Adipose tissue (tissue), 3 donors: ENCODE measurements around the gene NTM. TPM values are rescaled to one million over a fixed set of nuclear protein-coding genes. Genes with fewer than 3 reads are reported as not detected.

Source experiments
- H3K27ac ChIP-seq: one replicate; pipeline ENCODE4 v1.5.1; 2013; ENCODE audit warnings: low read depth, low read length
- WGBS, 3 donors: extraction: QIAGEN DNeasy Blood & Tissue Kit; methylation state at CpG; one replicate each; pipeline ENCODE4 v1.1.7; 2013; 5-methylcytosine and 5-hydroxymethylcytosine counted together
- polyA plus RNA-seq, 3 donors: library from polyadenylated mRNA; stranded (reverse); fragments of 200-250 nt; gene quantifications; one replicate each; pipeline ENCODE4 v1.2.3, GENCODE V29; 2013
- donor health status: healthy with polysubstance abuse.
- donor health status: Bipolar disorder and iron deficiency.
- donor health status: healthy.

The NTM gene
- polyA plus RNA-seq, 3 donors: 0.22 to 2.2 (median 1.6) TPM

- H3K27ac ChIP-seq: no peak overlapping the region
- 60 to 65% (median 62%) methylated on average over 15 of the region's 15 CpGs for WGBS, 3 donors
Observed at GRCh38 chr11:132174362-132175255, 804.2 kb downstream of the NTM start.

- WGBS, 3 donors: 3 to 17% (median 16%) methylated on average over 1 of the region's 1 CpG
- no peak overlapping the region for H3K27ac ChIP-seq
Observed at GRCh38 chr11:132177106-132177505, 806.7 kb downstream of the NTM start.

GRCh38 chr11:132184079-132184478 lies 813.7 kb downstream of the NTM start:
- 58 to 60% (median 60%) methylated on average over 4 of the region's 4 CpGs for WGBS, 3 donors
- H3K27ac ChIP-seq: no peak overlapping the region

GRCh38 chr11:132185726-132186592 lies 815.5 kb downstream of the NTM start:
- H3K27ac ChIP-seq: no peak overlapping the region
- whole genome bisulfite sequencing, 3 donors: 72 to 81% (median 80%) methylated on average over 12 of the region's 12 CpGs

- no peak overlapping the region for H3K27ac ChIP-seq
- 56 to 61% (median 59%) methylated on average over 6 of the region's 6 CpGs for WGBS, 3 donors
Observed at GRCh38 chr11:132186699-132187098, 816.3 kb downstream of the NTM start.

GRCh38 chr11:132187386-132187785 lies 817.0 kb downstream of the NTM start:
- no peak overlapping the region for H3K27ac ChIP-seq
- WGBS, 3 donors: 71 to 91% (median 88%) methylated on average over 4 of the region's 4 CpGs

GRCh38 chr11:132187814-132188213 lies 817.4 kb downstream of the NTM start:
- 84 to 88% (median 86%) methylated on average over 4 of the region's 4 CpGs for WGBS, 3 donors
- H3K27ac ChIP-seq: no peak overlapping the region

GRCh38 chr11:132196928-132197327 lies 826.5 kb downstream of the NTM start:
- WGBS, 3 donors: 90 to 96% (median 95%) methylated on average over 1 of the region's 1 CpG
- no peak overlapping the region for H3K27ac ChIP-seq

GRCh38 chr11:132200353-132200936 lies 830.0 kb downstream of the NTM start:
- H3K27ac ChIP-seq: no peak overlapping the region
- 65 to 77% (median 68%) methylated on average over 6 of the region's 6 CpGs for WGBS, 3 donors

GRCh38 chr11:132202621-132203020 lies 832.2 kb downstream of the NTM start:
- no peak overlapping the region for H3K27ac ChIP-seq
- WGBS, 3 donors: 65 to 85% (median 83%) methylated on average over 3 of the region's 3 CpGs

- 85 to 92% (median 92%) methylated on average over 4 of the region's 4 CpGs for WGBS, 3 donors
- no peak overlapping the region for H3K27ac ChIP-seq
Observed at GRCh38 chr11:132205006-132205405, 834.6 kb downstream of the NTM start.

- 74 to 81% (median 77%) methylated on average over 3 of the region's 3 CpGs for WGBS, 3 donors
- no peak overlapping the region for H3K27ac ChIP-seq
Observed at GRCh38 chr11:132205496-132205895, 835.1 kb downstream of the NTM start.

GRCh38 chr11:132206993-132207392 lies 836.6 kb downstream of the NTM start:
- 84 to 87% (median 85%) methylated on average over 5 of the region's 5 CpGs for WGBS, 3 donors

GRCh38 chr11:132208477-132209055 lies 838.2 kb downstream of the NTM start:
- WGBS, 3 donors: 28 to 70% (median 66%) methylated on average over 6 of the region's 6 CpGs
- no peak overlapping the region for H3K27ac ChIP-seq

More at GRCh38 chr11:132206993-132207392, 836.6 kb downstream of the NTM start:
- no peak overlapping the region for H3K27ac ChIP-seq

- 72 to 79% (median 73%) methylated on average over 3 of the region's 3 CpGs for WGBS, 3 donors
- H3K27ac ChIP-seq: no peak overlapping the region
Observed at GRCh38 chr11:132211479-132211878, 841.1 kb downstream of the NTM start.

- no peak overlapping the region for H3K27ac ChIP-seq
- WGBS, 3 donors: 79 to 95% (median 88%) methylated on average over 5 of the region's 5 CpGs
Observed at GRCh38 chr11:132217856-132218255, 847.4 kb downstream of the NTM start.

- WGBS, 3 donors: 60 to 68% (median 61%) methylated on average over 1 of the region's 1 CpG
- no peak overlapping the region for H3K27ac ChIP-seq
Observed at GRCh38 chr11:132220474-132220873, 850.1 kb downstream of the NTM start.

- WGBS, 3 donors: 81 to 82% (median 82%) methylated on average over 2 of the region's 2 CpGs
- H3K27ac ChIP-seq: no peak overlapping the region
Observed at GRCh38 chr11:132222345-132222744, 851.9 kb downstream of the NTM start.
